Panc1 (cell line): ENCODE results near the gene ATP10A.

Experiments used
- TF ChIP-seq, protein P1 (sequence below): fragments of 450-650 bp; IDR thresholded peaks from 2 replicates; pipeline ENCODE4 v1.5.1; 2017; ENCODE audit warnings: mild to moderate bottlenecking
- TF ChIP-seq, protein P2 (sequence below), 2 experiments: IDR thresholded peaks; 2 replicates each; pipeline ENCODE4 v1.6.1; 2011 to 2012; ENCODE audit warnings: low read depth in 2 of 2, control low read depth in 1 of 2, low read length in 1 of 2, mild to moderate bottlenecking in 1 of 2, moderate library complexity in 1 of 2; ENCODE audit not compliant: insufficient read depth in 1 of 2

DNA sequence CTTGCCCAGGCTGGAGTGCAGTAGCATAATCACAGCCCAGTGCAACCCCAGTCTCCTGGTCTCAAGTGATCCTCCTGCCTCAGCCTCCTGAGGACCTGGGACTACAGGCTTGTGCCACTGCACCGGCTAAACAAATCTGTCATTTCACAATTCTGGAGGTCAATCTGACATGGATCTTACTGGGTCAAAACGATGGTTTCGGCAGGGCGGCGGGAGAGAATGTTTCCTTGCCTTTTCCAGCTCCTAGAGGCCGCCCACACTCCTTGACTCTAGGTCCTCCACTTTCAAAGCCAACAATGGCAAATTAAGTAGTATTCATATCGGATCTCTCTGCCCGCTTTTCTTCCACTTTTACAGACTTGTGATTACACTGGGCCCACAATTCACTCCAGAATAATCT is 14.8 kb downstream of the ATP10A start:
- TF ChIP-seq, protein P1, sequence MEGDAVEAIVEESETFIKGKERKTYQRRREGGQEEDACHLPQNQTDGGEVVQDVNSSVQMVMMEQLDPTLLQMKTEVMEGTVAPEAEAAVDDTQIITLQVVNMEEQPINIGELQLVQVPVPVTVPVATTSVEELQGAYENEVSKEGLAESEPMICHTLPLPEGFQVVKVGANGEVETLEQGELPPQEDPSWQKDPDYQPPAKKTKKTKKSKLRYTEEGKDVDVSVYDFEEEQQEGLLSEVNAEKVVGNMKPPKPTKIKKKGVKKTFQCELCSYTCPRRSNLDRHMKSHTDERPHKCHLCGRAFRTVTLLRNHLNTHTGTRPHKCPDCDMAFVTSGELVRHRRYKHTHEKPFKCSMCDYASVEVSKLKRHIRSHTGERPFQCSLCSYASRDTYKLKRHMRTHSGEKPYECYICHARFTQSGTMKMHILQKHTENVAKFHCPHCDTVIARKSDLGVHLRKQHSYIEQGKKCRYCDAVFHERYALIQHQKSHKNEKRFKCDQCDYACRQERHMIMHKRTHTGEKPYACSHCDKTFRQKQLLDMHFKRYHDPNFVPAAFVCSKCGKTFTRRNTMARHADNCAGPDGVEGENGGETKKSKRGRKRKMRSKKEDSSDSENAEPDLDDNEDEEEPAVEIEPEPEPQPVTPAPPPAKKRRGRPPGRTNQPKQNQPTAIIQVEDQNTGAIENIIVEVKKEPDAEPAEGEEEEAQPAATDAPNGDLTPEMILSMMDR = no peak
- TF ChIP-seq, protein P2, sequence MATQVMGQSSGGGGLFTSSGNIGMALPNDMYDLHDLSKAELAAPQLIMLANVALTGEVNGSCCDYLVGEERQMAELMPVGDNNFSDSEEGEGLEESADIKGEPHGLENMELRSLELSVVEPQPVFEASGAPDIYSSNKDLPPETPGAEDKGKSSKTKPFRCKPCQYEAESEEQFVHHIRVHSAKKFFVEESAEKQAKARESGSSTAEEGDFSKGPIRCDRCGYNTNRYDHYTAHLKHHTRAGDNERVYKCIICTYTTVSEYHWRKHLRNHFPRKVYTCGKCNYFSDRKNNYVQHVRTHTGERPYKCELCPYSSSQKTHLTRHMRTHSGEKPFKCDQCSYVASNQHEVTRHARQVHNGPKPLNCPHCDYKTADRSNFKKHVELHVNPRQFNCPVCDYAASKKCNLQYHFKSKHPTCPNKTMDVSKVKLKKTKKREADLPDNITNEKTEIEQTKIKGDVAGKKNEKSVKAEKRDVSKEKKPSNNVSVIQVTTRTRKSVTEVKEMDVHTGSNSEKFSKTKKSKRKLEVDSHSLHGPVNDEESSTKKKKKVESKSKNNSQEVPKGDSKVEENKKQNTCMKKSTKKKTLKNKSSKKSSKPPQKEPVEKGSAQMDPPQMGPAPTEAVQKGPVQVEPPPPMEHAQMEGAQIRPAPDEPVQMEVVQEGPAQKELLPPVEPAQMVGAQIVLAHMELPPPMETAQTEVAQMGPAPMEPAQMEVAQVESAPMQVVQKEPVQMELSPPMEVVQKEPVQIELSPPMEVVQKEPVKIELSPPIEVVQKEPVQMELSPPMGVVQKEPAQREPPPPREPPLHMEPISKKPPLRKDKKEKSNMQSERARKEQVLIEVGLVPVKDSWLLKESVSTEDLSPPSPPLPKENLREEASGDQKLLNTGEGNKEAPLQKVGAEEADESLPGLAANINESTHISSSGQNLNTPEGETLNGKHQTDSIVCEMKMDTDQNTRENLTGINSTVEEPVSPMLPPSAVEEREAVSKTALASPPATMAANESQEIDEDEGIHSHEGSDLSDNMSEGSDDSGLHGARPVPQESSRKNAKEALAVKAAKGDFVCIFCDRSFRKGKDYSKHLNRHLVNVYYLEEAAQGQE (IDR thresholded peaks at IDR 0.05; ENCODE audit: insufficient read depth in 1 of 2, low read depth in 2 of 2, low read length in 1 of 2) = no peak
